Measurements from ENCODE around the gene AMDHD1.

AMDHD1 gene

DNA sequence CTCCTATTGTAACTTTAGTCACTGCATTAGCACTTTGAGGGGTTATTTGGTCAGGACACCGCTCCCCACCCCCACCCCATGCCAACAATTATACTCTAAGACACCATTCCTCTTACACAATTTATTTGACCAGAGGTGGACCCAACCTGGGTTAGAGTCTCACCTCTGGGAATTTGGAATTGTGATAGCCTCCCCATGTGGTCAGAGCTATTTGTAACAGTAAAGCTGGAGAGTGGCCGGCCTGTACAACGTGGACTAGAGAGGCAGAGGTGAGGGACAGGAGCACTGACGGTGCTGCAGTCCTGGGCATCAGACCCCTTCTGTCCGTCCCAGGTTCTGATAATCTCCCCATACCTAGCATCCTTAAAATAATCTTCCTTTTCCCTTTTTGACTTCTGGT is 56.4 kb downstream of the AMDHD1 start:
- H3K4me3 ChIP-seq (ENCODE audit: low read depth, low read length) = no peak overlapping the region
- TF ChIP-seq, protein P1, sequence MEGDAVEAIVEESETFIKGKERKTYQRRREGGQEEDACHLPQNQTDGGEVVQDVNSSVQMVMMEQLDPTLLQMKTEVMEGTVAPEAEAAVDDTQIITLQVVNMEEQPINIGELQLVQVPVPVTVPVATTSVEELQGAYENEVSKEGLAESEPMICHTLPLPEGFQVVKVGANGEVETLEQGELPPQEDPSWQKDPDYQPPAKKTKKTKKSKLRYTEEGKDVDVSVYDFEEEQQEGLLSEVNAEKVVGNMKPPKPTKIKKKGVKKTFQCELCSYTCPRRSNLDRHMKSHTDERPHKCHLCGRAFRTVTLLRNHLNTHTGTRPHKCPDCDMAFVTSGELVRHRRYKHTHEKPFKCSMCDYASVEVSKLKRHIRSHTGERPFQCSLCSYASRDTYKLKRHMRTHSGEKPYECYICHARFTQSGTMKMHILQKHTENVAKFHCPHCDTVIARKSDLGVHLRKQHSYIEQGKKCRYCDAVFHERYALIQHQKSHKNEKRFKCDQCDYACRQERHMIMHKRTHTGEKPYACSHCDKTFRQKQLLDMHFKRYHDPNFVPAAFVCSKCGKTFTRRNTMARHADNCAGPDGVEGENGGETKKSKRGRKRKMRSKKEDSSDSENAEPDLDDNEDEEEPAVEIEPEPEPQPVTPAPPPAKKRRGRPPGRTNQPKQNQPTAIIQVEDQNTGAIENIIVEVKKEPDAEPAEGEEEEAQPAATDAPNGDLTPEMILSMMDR (IDR thresholded peaks at IDR 0.05; ENCODE audit: borderline replicate concordance, insufficient read depth, low read depth, low read length) = no peak

GRCh38 chr12:96000858-96001257 is 57.7 kb downstream of the AMDHD1 start:
- H3K4me3 ChIP-seq (ENCODE audit: low read depth, low read length) = no peak overlapping the region
- TF ChIP-seq, protein P1 (IDR thresholded peaks at IDR 0.05; ENCODE audit: borderline replicate concordance, insufficient read depth, low read depth, low read length) = no peak

DNA sequence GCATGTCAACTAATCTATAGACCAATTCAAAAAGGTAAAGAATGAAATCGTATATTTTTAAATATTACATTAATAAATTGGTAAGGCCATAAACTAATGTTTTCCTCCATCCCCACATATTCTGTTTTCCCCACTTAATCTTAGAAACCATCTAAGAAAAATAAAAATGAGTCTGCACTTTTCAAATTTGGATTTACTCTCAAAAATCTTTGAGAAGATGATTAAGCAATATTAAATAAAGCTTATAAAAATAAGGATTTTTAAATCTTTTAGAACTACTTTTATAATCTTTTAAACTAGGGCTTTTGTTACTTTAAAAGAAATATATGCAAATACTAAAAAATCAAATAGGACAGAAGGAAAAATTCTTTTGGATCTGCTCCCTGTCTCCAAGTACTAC is 63.6 kb downstream of the AMDHD1 start:
- TF ChIP-seq, protein P1 (IDR thresholded peaks at IDR 0.05; ENCODE audit: borderline replicate concordance, insufficient read depth, low read depth, low read length) = no peak
- H3K4me3 ChIP-seq (ENCODE audit: low read depth, low read length) = no peak overlapping the region

DNA sequence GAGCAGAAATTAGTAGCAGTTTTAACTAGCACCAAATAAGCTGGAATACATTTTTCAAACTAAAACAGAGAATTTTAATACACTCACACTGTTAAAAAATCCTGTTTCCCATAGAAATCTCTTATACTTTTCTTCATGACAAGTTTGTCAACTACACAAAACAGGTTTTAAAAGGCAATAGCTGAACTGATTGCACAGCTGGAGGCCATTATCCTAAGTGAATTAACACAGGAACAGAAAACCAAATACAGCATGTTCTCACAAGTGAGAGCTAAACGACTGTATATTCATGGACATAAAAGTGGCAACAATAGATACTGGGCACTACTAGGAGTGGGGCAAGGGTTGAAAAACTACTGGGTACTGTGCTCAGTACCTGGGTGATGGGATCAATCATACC is 64.6 kb downstream of the AMDHD1 start:
- no peak overlapping the region for H3K4me3 ChIP-seq (ENCODE audit: low read depth, low read length)
- TF ChIP-seq, protein P1 (IDR thresholded peaks at IDR 0.05; ENCODE audit: borderline replicate concordance, insufficient read depth, low read depth, low read length) = no peak

DNA sequence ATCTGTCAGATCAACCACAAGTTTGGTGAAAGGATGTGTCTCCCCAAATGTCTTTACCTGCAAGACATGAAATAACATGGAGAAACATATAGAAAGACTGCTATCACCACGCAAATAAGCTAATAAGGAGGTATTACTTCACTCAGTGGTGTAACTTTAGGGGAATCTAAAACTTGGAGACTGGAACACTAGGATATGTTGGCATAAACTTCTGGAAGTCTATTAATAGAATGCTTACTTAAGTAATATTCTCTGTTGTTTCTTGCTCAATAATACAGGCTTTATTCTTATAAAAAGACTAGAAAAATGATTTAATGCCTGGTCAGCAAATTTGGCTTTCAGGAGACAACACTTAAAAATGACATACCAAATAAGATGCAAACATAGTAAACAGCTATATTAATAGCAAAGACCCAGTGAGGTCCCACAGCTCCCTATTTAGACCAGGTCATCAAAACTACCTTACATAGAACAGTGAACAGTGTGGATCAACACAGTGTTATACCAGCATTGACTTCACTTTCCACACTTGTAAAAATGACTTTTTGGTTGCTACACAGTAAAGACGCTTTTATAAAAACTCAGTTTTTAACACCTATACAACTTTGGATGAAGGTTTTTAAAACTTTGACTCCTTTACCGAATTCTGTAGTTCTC is 71.9 kb downstream of the AMDHD1 start:
- TF ChIP-seq, protein P1 (IDR thresholded peaks at IDR 0.05; ENCODE audit: borderline replicate concordance, insufficient read depth, low read depth, low read length) = no peak
- no peak overlapping the region for H3K4me3 ChIP-seq (ENCODE audit: low read depth, low read length)

DNA sequence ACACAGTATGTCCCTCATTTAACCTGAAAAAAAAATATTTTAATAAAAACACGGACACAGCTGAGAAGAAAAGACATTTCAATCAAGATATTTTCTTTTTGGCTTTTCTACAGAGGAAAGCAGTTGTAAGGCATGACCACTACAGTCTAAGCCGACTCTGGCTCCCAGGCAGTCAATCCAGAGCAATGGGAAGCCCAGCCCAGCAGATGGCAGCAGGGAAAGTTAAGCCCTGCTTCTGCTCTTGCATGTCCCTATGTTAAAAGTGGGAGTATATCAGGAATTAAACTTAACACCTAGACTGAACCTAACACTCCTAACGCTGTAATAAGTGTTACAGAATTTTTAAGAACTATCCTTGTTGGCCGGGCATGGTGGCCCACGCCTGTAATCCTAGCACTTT is 72.5 kb downstream of the AMDHD1 start:
- no peak overlapping the region for H3K4me3 ChIP-seq (ENCODE audit: low read depth, low read length)
- TF ChIP-seq, protein P1 (IDR thresholded peaks at IDR 0.05; ENCODE audit: borderline replicate concordance, insufficient read depth, low read depth, low read length) = peak; percentile 4; the same call in 1 of the 2 replicates

Measured in GM12875 (cell line).